A549 (cell line): ENCODE results near the gene PHGDH. TPM values are rescaled to one million over a fixed set of nuclear protein-coding genes. Genes with fewer than 3 reads are reported as not detected.

Source experiments
- ATAC-seq, 2 experiments: fragments of 200-7000 bp in 1 of 2; fragments of >200 bp in 1 of 2; cut with Nextera tagmentation in 1 of 2; cut with Tn5 transposase in 1 of 2; 3 replicates each; pipeline versions ENCODE4 v1.8.0 to v1.9.1; 2018 to 2020; ENCODE audit warnings: mild to moderate bottlenecking in 1 of 2, moderate library complexity in 1 of 2
- CTCF ChIA-PET: fragments of 300-600 bp; sonication (Branson Sonifier 250); formaldehyde crosslinking; extraction: SDS; loops from one replicate; lab custom pipeline; 2021; ENCODE audit warnings: antibody characterized with exemption, inconsistent platforms; lab: Yijun Ruan, JAX
- POLR2A ChIA-PET: fragments of 350-600 bp; formaldehyde crosslinking; extraction: SDS; loops from one replicate; lab custom pipeline; 2021; ENCODE audit warnings: antibody characterized with exemption, inconsistent platforms; lab: Yijun Ruan, JAX
- DNase-seq, 2 experiments: peaks; one replicate each; pipeline versions ENCODE4 v3.0.0 to v3.0.0-alpha.2; 2011 to 2016; ENCODE audit warnings: low read depth in 1 of 2, low spot score in 1 of 2
- FAIRE-seq: peaks from 2 replicates; lab custom pipeline; 2011; peaks lifted over from hg19 to GRCh38; lab: Jason Lieb, UNC
- H3K27ac ChIP-seq, 2 experiments: fragments of >200 bp; sonication (Bioruptor Twin); formaldehyde crosslinking; 3 replicates each; pipeline ENCODE4 v1.5.1; 2016 to 2017
- H3K4me1 ChIP-seq: fragments of >200 bp; sonication (Bioruptor Twin); formaldehyde crosslinking; 3 replicates; pipeline ENCODE4 v1.6.1; 2016
- H3K4me2 ChIP-seq: fragments of >200 bp; sonication (Bioruptor Twin); formaldehyde crosslinking; 3 replicates; pipeline ENCODE4 v1.6.1; 2016
- H3K4me3 ChIP-seq: fragments of >200 bp; sonication (Bioruptor Twin); formaldehyde crosslinking; 3 replicates; pipeline ENCODE4 v1.5.1; 2016
- H3K9me3 ChIP-seq: fragments of >200 bp; sonication (Bioruptor Twin); formaldehyde crosslinking; 3 replicates; pipeline ENCODE4 v1.6.1; 2016
- CBX2 ChIP-seq: fragments of 200-600 bp; sonication (generic); IDR thresholded peaks from 2 replicates; pipeline ENCODE4 v1.6.1; 2016; ENCODE audit warnings: low read depth, mild to moderate bottlenecking, borderline replicate concordance
- CEBPB ChIP-seq, 2 experiments: fragments of >200 bp in 1 of 2; sonication (Bioruptor Twin) in 1 of 2; formaldehyde crosslinking in 1 of 2; IDR thresholded peaks; 2 replicates each; pipeline ENCODE4 v1.6.1; 2012 to 2016
- EHMT2 ChIP-seq: fragments of 200-600 bp; sonication (generic); IDR thresholded peaks from 2 replicates; pipeline ENCODE4 v1.6.1; 2016; ENCODE audit warnings: antibody characterized with exemption, low read depth, mild to moderate bottlenecking, moderate library complexity
- EP300 ChIP-seq, 2 experiments: fragments of >200 bp; sonication (Bioruptor Twin); formaldehyde crosslinking; IDR thresholded peaks; 2 replicates in 1 of 2; 3 replicates in 1 of 2; pipeline ENCODE4 v1.6.1; 2016 to 2017
- ESRRA ChIP-seq: fragments of 150-350 bp; IDR thresholded peaks from 2 replicates; pipeline ENCODE4 v1.6.1; 2014; ENCODE audit warnings: mild to moderate bottlenecking, low read length, borderline replicate concordance
- FOXS1 ChIP-seq: fragments of 250-450 bp; sonication (Bioruptor Pico); IDR thresholded peaks from 2 replicates; pipeline ENCODE4 v1.5.0; 2020; ENCODE audit warnings: mild to moderate bottlenecking, moderate library complexity
- GATA3 ChIP-seq: IDR thresholded peaks from 2 replicates; pipeline ENCODE4 v1.6.1; 2012; ENCODE audit warnings: borderline replicate concordance
- HOXB13 ChIP-seq: fragments of 250-450 bp; sonication (Bioruptor Pico); IDR thresholded peaks from 2 replicates; pipeline ENCODE4 v1.5.0; 2020; ENCODE audit warnings: low read depth, mild to moderate bottlenecking, moderate library complexity
- JUNB ChIP-seq: fragments of >200 bp; sonication (Bioruptor Twin); formaldehyde crosslinking; IDR thresholded peaks from 2 replicates; pipeline ENCODE4 v1.6.1; 2016
- KDM1A ChIP-seq: fragments of 200-600 bp; sonication (generic); IDR thresholded peaks from 2 replicates; pipeline ENCODE4 v1.6.1; 2016; ENCODE audit warnings: low read depth, mild to moderate bottlenecking
- MAZ ChIP-seq: fragments of 150-350 bp; IDR thresholded peaks from 2 replicates; pipeline ENCODE4 v1.6.1; 2014; ENCODE audit warnings: antibody characterized with exemption, low read depth, low read length, borderline replicate concordance
- MYC ChIP-seq: IDR thresholded peaks from 2 replicates; pipeline ENCODE4 v1.6.1; 2012; ENCODE audit warnings: mild to moderate bottlenecking, inconsistent platforms, low read length, improper control_type of control experiment, borderline replicate concordance
- NPAS2 ChIP-seq: fragments of 250-450 bp; sonication (Bioruptor Pico); IDR thresholded peaks from 2 replicates; pipeline ENCODE4 v1.8.0; 2022; ENCODE audit warnings: mild to moderate bottlenecking, moderate library complexity, borderline replicate concordance
- NR3C1 ChIP-seq: fragments of >200 bp; sonication (Bioruptor Twin); formaldehyde crosslinking; IDR thresholded peaks from 3 replicates; pipeline ENCODE4 v1.6.1; 2017
- PHF8 ChIP-seq: fragments of 200-600 bp; sonication (generic); IDR thresholded peaks from 2 replicates; pipeline ENCODE4 v1.6.1; 2016; ENCODE audit warnings: low read depth, mild to moderate bottlenecking, antibody characterized with exemption, moderate library complexity, borderline replicate concordance
- POLR2A ChIP-seq: IDR thresholded peaks from 2 replicates; pipeline ENCODE4 v1.6.1; 2012; ENCODE audit warnings: mild to moderate bottlenecking, low read length
- POLR2AphosphoS2 ChIP-seq: conservative IDR thresholded peaks from 2 replicates; pipeline ENCODE4 v1.6.1; 2012; ENCODE audit warnings: low read length, improper control_type of control experiment, inconsistent platforms
- RAD21 ChIP-seq, 2 experiments: fragments of >200 bp in 1 of 2; sonication (Bioruptor Twin) in 1 of 2; formaldehyde crosslinking in 1 of 2; IDR thresholded peaks in 1 of 2; conservative IDR thresholded peaks in 1 of 2; 2 replicates in 1 of 2; 3 replicates in 1 of 2; pipeline ENCODE4 v1.6.1; 2012 to 2018; ENCODE audit warnings: inconsistent platforms in 1 of 2
- RARB ChIP-seq: fragments of 250-450 bp; sonication (Bioruptor Pico); IDR thresholded peaks from 2 replicates; pipeline ENCODE4 v1.8.0; 2021; ENCODE audit warnings: mild to moderate bottlenecking, moderate library complexity
- RNF2 ChIP-seq: fragments of 200-600 bp; sonication (generic); IDR thresholded peaks from 2 replicates; pipeline ENCODE4 v1.6.1; 2016; ENCODE audit warnings: low read depth, mild to moderate bottlenecking, antibody characterized with exemption, moderate library complexity, borderline replicate concordance
- SMC3 ChIP-seq: fragments of >200 bp; sonication (Bioruptor Twin); formaldehyde crosslinking; IDR thresholded peaks from 3 replicates; pipeline ENCODE4 v1.6.1; 2018; ENCODE audit warnings: inconsistent platforms
- TFCP2L1 ChIP-seq: fragments of 250-450 bp; sonication (Bioruptor Pico); IDR thresholded peaks from 2 replicates; pipeline ENCODE4 v1.5.0; 2021; ENCODE audit warnings: mild to moderate bottlenecking
- TP53 ChIP-seq: fragments of 250-450 bp; sonication (Bioruptor Pico); IDR thresholded peaks from 2 replicates; pipeline ENCODE4 v1.5.0; 2021; ENCODE audit warnings: mild to moderate bottlenecking, moderate library complexity
- ZFP36 ChIP-seq: fragments of 450-650 bp; IDR thresholded peaks from 2 replicates; pipeline ENCODE4 v1.6.1; 2014; ENCODE audit warnings: borderline replicate concordance; ENCODE audit not compliant: partially characterized antibody
- ZNF302 ChIP-seq: fragments of 250-450 bp; sonication (Bioruptor Pico); IDR thresholded peaks from 2 replicates; pipeline ENCODE4 v1.9.0; 2021; ENCODE audit warnings: inconsistent platforms, mild to moderate bottlenecking, moderate library complexity
- ZSCAN20 ChIP-seq: fragments of 250-450 bp; sonication (Bioruptor Pico); IDR thresholded peaks from 2 replicates; pipeline ENCODE4 v1.8.0; 2022; ENCODE audit warnings: mild to moderate bottlenecking, moderate library complexity
- WGBS: methylation state at CpG from one replicate; pipeline ENCODE4 v1.1.6; 2017; ENCODE audit errors: missing lambda C conversion rate; 5-methylcytosine and 5-hydroxymethylcytosine counted together
- polyA plus RNA-seq, 4 experiments: library from polyadenylated mRNA; depleted of rRNA in 3 of 4; stranded (reverse); fragments of >200 nt; fragmentation: RNase III in 1 of 4; extraction: RNeasy Plus Mini Kit Qiagen cat#74134 plus additional on column Dnase treatment in 1 of 4; gene quantifications; 2 replicates in 3 of 4; 3 replicates in 1 of 4; pipeline ENCODE4 v1.2.3, GENCODE V29; 2011 to 2017
- TF ChIP-seq, protein P1 (sequence below): fragments of 150-350 bp; IDR thresholded peaks from 2 replicates; pipeline ENCODE4 v1.6.1; 2014; ENCODE audit warnings: low read depth, mild to moderate bottlenecking, low read length
- TF ChIP-seq, protein P2 (sequence below): fragments of >200 bp; sonication (Bioruptor Twin); formaldehyde crosslinking; IDR thresholded peaks from 3 replicates; pipeline ENCODE4 v1.6.1; 2016
- TF ChIP-seq, protein P3 (sequence below): fragments of 250-450 bp; sonication (Bioruptor Pico); IDR thresholded peaks from 2 replicates; pipeline ENCODE4 v1.5.0; 2020; ENCODE audit warnings: low read depth, mild to moderate bottlenecking, moderate library complexity

Gene PHGDH
- polyA plus RNA-seq, 2 of the 4 experiments (the other 2 are of a cell fraction), result 41.4 to 65.6 TPM

DNA sequence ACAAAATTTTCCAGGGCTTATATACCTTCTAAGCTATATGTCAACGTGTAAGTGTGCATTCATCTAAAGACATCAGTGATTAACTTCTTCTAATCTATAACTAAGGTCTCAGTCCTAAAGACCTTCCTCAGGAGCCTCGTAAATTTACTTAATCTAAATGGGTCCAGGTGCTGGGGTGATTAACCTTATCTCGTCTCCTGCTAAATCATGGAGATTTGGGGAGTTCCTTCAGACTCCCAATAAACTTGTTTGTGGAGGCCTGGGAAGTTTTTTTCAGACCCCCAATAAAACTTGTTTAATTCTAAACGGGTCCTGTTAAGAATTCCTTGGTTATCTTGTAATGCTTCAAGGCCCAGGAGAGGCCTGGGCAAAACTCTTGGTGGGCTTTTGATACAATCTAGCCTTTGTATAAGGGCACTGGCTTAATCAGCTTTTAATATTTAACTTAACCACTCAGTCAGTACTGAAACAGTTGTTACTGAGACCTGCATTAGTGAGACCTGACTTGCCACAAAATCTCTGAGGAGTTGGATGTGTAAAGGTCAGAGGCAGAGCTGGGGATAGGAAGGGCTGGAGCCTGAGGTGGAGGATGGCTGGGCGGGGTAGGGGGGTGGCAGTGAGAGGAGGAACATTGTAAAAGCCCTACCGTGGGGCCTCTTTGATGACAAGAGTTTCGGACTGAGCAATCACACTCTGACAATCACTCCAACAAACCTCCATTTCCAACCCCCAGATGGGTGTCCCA lies 63.2 kb downstream of the PHGDH start:
- ChIA-PET CTCF (no interaction called here), POLR2A (no interaction called here)
- H3K4me3 ChIP-seq, result no peak overlapping the region
- ATAC-seq (no peak), DNase-seq (no peak), FAIRE-seq (no peak)
- TF ChIP-seq ZFP36 (no peak), CBX2 (no peak), HOXB13 (CRISPR knock-in tag) (no peak)
- TF ChIP-seq, protein P1, sequence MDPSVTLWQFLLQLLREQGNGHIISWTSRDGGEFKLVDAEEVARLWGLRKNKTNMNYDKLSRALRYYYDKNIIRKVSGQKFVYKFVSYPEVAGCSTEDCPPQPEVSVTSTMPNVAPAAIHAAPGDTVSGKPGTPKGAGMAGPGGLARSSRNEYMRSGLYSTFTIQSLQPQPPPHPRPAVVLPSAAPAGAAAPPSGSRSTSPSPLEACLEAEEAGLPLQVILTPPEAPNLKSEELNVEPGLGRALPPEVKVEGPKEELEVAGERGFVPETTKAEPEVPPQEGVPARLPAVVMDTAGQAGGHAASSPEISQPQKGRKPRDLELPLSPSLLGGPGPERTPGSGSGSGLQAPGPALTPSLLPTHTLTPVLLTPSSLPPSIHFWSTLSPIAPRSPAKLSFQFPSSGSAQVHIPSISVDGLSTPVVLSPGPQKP, result no peak
- no peaks in the 10 kb centered on the region; the same call in 2 of the 3 replicates for H3K4me1 ChIP-seq
- no peaks in the 10 kb centered on the region for H3K9me3 ChIP-seq
- 58% methylated on average over 7 of the region's 7 CpGs for WGBS
- H3K27ac ChIP-seq, result no peak overlapping the region
- H3K4me2 ChIP-seq, result no peak overlapping the region

DNA sequence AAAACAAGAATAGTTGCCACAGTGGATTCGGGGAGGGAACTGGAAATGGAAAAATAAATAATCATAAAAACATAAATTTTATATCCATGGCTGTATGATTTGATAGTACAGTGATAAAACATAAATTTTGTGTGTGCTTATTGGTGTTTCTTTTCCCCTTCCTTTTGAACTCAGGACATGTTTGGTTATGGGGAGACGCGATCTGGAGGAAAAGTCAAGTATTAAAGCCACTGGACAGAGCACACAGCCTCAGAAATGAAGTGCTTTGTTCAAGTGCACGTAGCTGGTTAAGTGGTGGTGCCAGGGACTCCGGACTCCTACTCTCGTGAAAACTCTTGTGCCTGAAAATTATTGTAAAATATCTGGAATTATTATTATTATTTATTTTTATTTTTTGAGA lies 66.6 kb downstream of the PHGDH start:
- 60% methylated on average over 6 of the region's 6 CpGs for WGBS
- no peak for TF ChIP-seq CEBPB (IDR thresholded peaks at IDR 0.05)
- no peak for TF ChIP-seq RNF2
- TF ChIP-seq, protein P2, sequence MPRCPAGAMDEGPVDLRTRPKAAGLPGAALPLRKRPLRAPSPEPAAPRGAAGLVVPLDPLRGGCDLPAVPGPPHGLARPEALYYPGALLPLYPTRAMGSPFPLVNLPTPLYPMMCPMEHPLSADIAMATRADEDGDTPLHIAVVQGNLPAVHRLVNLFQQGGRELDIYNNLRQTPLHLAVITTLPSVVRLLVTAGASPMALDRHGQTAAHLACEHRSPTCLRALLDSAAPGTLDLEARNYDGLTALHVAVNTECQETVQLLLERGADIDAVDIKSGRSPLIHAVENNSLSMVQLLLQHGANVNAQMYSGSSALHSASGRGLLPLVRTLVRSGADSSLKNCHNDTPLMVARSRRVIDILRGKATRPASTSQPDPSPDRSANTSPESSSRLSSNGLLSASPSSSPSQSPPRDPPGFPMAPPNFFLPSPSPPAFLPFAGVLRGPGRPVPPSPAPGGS, result no peak
- no peak for TF ChIP-seq POLR2A
- TF ChIP-seq EP300 (IDR thresholded peaks at IDR 0.05), result no peak
- TF ChIP-seq TP53 (CRISPR knock-in tag), result no peak
- no peak for TF ChIP-seq MAZ
- TF ChIP-seq FOXS1 (CRISPR knock-in tag), result no peak
- no peak for TF ChIP-seq KDM1A
- no peak for TF ChIP-seq CBX2
- TF ChIP-seq NR3C1, result no peak
- TF ChIP-seq RARB (CRISPR knock-in tag), result no peak
- no peak for TF ChIP-seq JUNB
- no peak for TF ChIP-seq ZNF302 (CRISPR knock-in tag)
- no peak for TF ChIP-seq TFCP2L1 (CRISPR knock-in tag)
- TF ChIP-seq SMC3, result no peak
- TF ChIP-seq MYC, result no peak
- no peak for DNase-seq
- no peaks in the 10 kb centered on the region; the same call in 2 of the 3 replicates for H3K4me1 ChIP-seq
- ChIA-PET CTCF (interaction anchor here (1.3 kb wide), 1 partner anchor 35 kb away, joined by 3 read pairs; no protein-coding TSS in a partner anchor), POLR2A (no interaction called here)
- no peak for FAIRE-seq
- H3K4me3 ChIP-seq, result peak overlapping the region; percentile 26; the same call in 2 of the 3 replicates
- H3K27ac ChIP-seq, result no peak overlapping the region
- H3K9me3 ChIP-seq, result no peaks in the 10 kb centered on the region
- no peak for ATAC-seq
- H3K4me2 ChIP-seq, result peak overlapping the region; percentile 63

DNA sequence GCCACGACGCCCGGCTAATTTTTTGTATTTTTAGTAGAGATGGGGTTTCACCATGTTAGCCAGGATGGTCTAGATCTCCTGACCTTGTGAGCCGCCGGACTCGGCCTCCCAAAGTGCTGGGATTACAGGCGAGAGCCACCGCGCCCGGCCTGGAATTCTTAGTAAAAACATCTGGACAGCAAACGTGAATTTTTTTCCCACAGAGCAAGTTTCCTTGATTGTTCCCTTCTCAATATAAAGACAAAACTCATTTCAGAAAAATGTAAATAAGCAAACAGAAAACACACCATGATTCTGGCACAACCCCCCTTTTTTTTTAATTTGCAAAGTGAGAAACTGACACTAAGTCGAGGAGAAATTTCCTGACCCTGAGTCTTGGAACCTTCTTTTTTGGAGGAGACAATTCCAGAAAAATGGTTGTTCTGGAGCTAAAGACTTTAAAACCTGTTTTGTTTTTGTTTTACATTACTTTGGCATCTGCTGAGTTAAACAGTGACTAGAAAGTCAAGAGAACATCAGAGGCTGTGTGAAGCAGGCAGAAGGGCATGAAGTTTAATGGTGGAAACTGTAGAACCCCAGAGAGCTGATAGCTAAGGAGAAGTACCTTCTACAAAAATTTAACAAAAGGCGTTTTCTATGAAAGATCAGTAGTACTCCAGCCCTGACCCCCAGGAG lies 67.3 kb downstream of the PHGDH start:
- Histone ChIP-seq H3K4me2 (peak overlapping the region; percentile 63), H3K4me1 (no peaks in the 10 kb centered on the region; the same call in 2 of the 3 replicates), H3K4me3 (no peak overlapping the region; the same call in 2 of the 3 replicates), H3K9me3 (no peaks in the 10 kb centered on the region), H3K27ac (no peak overlapping the region)
- DNase-seq (no peak), FAIRE-seq (no peak), ATAC-seq (no peak; a peak in 1 of 6 replicates)
- POLR2A ChIA-PET, result no interaction called here
- CTCF ChIA-PET, result interaction anchor here (0.6 kb wide), 1 partner anchor 98 kb away, joined by 3 read pairs; no protein-coding TSS in a partner anchor
- WGBS, result 53% methylated on average over 10 of the region's 13 CpGs
- TF ChIP-seq RAD21 (conservative IDR thresholded peaks at IDR 0.05 in 1 of 2, IDR thresholded peaks at IDR 0.05 in 1 of 2) (no peak), GATA3 (no peak), ESRRA (no peak), POLR2AphosphoS2 (no peak), ZSCAN20 (CRISPR knock-in tag) (no peak), SMC3 (no peak), NPAS2 (CRISPR knock-in tag) (no peak), EHMT2 (no peak), PHF8 (no peak)
- TF ChIP-seq, protein P2, result no peak
- TF ChIP-seq, protein P3, sequence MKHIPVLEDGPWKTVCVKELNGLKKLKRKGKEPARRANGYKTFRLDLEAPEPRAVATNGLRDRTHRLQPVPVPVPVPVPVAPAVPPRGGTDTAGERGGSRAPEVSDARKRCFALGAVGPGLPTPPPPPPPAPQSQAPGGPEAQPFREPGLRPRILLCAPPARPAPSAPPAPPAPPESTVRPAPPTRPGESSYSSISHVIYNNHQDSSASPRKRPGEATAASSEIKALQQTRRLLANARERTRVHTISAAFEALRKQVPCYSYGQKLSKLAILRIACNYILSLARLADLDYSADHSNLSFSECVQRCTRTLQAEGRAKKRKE (CRISPR knock-in tag), result no peak
